MV-4-11 (cell line): ENCODE data around the gene LEMD2.

ENCODE experiments used
- DNase-seq: peaks from one replicate; lab custom pipeline; 2025; lab: John Stamatoyannopoulos, UW

LEMD2 gene

GRCh38 chr6:33756211-33756954, 32.5 kb downstream of the LEMD2 start:
- no peak for DNase-seq

- DNase-seq = no peak
These were observed 33.7 kb downstream of the LEMD2 start for GRCh38 chr6:33755070-33755869.

- no peak for DNase-seq
These were observed 34.7 kb downstream of the LEMD2 start for GRCh38 chr6:33754222-33754621.

GRCh38 chr6:33752646-33753015, 36.3 kb downstream of the LEMD2 start:
- DNase-seq = no peak

- no peak for DNase-seq
These were observed 36.9 kb downstream of the LEMD2 start for GRCh38 chr6:33751771-33752645.

- DNase-seq = peak; percentile 87
These were observed 38.5 kb downstream of the LEMD2 start for GRCh38 chr6:33750244-33750991.

GRCh38 chr6:33749401-33749800, 39.5 kb downstream of the LEMD2 start:
- no peak for DNase-seq

GRCh38 chr6:33748841-33749240, 40.1 kb downstream of the LEMD2 start:
- no peak for DNase-seq

GRCh38 chr6:33747823-33748222, 41.1 kb downstream of the LEMD2 start:
- DNase-seq = no peak

- no peak for DNase-seq
These were observed 42.3 kb downstream of the LEMD2 start, which contains the start of gene IP6K3 for GRCh38 chr6:33746651-33747100. Gene IP6K3, minus strand, starts transcription at chr6:33746905. Its CDS starts 11,429 bp downstream, at chr6:33735476.

- peak; percentile 14 for DNase-seq
These were observed 42.8 kb downstream of the LEMD2 start for GRCh38 chr6:33746036-33746600.

GRCh38 chr6:33745548-33745947, 43.4 kb downstream of the LEMD2 start:
- no peak for DNase-seq

- no peak for DNase-seq
These were observed 43.9 kb downstream of the LEMD2 start for GRCh38 chr6:33744895-33745546.

GRCh38 chr6:33744001-33744848, 44.7 kb downstream of the LEMD2 start:
- DNase-seq = peak; percentile 61

GRCh38 chr6:33742837-33743236, 46.1 kb downstream of the LEMD2 start:
- no peak for DNase-seq

GRCh38 chr6:33742092-33742491, 46.8 kb downstream of the LEMD2 start:
- DNase-seq = no peak

- DNase-seq = no peak
These were observed 48.1 kb downstream of the LEMD2 start for GRCh38 chr6:33740794-33741193.

GRCh38 chr6:33740204-33740608, 48.7 kb downstream of the LEMD2 start:
- peak; percentile 59 for DNase-seq

GRCh38 chr6:33739571-33739970, 49.4 kb downstream of the LEMD2 start:
- DNase-seq = no peak

- DNase-seq = no peak
These were observed 50.1 kb downstream of the LEMD2 start for GRCh38 chr6:33738879-33739278.
